ENCODE measurements around the gene HTT. TPM values are rescaled to one million over a fixed set of nuclear protein-coding genes. Genes with fewer than 3 reads are reported as not detected.

The HTT gene
- total and polyA plus RNA-seq, 12 donors, result 16.1 to 77.1 (median 47.1) TPM

DNA sequence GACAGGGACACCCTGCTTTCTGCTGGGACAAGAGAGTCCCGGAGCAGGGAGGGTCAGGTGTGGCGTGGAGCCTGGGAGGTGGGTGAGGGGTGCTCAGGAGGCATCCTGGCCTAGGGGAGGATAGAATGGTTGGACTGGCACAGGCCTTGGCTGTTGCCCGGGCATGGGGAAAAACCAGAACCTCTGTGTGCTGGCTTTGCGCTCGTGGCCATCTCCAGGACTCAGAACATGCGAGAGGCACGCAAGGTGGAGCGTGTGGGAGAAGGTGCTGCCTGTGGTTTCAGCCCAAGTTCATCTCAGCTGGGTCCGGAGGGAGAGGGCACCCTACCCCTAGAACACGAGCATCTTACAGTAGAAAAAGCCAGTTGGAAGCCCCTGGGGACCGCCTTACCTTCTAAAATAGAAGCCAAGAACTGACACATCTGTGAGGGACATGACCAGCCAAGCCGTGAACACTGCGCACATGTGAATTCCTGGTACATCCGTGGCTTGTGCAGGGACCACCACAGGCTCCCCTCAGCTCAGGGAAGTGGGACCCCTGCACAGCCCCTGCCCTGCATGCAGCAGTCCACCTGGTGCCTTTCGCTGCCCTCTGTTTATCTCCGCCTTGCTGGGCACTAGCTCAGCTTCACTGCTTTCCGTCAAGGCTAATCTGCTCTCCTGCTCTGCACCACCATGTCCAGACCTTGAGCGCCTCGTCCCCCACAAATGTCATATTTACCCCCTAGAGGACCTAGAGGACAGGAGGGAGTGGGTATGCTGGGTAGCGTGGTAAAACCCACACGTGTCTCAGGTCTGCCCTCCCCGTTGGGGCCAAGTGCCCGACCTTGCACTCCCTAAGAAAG is 187.9 kb downstream of the HTT start:
- Histone ChIP-seq H3K9me3 (replicated peaks in 1 of 3) (no peaks in the 10 kb centered on the region), H3K27me3 (no peaks in the 10 kb centered on the region), H3K36me3 (replicated peaks in 1 of 2) (no peaks in the 10 kb centered on the region), H3K27ac (no peak overlapping the region), H3K4me3 (no peak overlapping the region), H3K4me1 (replicated peaks in 1 of 2) (no peaks in the 10 kb centered on the region)
- peak in 4 of 7 donors; percentile 3 to 33 (median 11) for DNase-seq
- intact Hi-C loops (cut with DNase I), result no loop called here
- no peak for TF ChIP-seq POLR2A (IDR thresholded peaks at IDR 0.05)
- TF ChIP-seq, protein P1, sequence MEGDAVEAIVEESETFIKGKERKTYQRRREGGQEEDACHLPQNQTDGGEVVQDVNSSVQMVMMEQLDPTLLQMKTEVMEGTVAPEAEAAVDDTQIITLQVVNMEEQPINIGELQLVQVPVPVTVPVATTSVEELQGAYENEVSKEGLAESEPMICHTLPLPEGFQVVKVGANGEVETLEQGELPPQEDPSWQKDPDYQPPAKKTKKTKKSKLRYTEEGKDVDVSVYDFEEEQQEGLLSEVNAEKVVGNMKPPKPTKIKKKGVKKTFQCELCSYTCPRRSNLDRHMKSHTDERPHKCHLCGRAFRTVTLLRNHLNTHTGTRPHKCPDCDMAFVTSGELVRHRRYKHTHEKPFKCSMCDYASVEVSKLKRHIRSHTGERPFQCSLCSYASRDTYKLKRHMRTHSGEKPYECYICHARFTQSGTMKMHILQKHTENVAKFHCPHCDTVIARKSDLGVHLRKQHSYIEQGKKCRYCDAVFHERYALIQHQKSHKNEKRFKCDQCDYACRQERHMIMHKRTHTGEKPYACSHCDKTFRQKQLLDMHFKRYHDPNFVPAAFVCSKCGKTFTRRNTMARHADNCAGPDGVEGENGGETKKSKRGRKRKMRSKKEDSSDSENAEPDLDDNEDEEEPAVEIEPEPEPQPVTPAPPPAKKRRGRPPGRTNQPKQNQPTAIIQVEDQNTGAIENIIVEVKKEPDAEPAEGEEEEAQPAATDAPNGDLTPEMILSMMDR (IDR thresholded peaks at IDR 0.05), result no peak
- 76 to 88% (median 83%) methylated on average over 21 to 23 of the region's 23 CpGs for WGBS, 4 donors

DNA sequence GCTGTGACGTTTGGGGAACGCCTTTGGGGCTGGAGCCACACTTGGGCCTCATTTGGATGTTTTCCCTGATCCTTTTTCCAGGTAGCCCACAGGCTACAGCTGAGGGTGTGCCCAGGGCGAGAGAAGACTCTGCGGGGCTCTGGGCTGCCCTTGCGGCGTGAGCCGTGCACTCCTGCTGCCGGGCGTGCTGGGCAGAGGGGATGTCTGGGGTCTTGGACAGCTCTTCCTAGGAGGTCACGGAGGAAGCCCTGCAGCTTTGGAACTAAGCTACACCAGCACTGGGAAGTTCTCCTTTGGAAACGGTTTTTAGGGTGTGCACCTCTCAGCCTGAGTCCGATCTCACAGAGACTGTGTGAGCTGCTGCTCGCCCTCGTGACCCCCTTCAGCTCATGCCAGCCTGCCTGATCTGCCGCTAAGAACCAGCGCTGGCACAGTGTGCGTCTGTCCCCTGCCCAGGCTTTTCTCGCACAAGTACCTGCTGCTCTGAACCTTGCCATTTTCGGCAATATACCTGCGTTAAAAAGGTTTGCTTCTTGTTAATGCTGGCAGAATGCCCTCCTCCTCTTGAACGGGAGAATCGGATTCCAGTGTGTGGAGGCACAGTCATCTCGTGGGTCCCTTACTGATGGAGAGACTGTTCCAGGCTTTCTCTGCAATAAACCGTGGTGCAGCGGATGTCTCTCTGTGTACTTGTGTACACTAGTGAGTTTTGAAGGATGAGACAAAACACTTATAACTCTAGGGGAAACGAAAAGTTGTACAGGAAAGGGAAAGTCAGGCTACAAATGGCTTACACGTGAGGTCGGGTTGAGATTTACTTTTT is 188.8 kb downstream of the HTT start:
- peak in 4 of 7 donors; percentile 1 to 10 (median 3) for DNase-seq
- no peak overlapping the region for H3K27ac ChIP-seq
- H3K36me3 ChIP-seq (replicated peaks in 1 of 2), result no peaks in the 10 kb centered on the region
- no peaks in the 10 kb centered on the region for H3K9me3 ChIP-seq (replicated peaks in 1 of 3)
- no peaks in the 10 kb centered on the region for H3K4me1 ChIP-seq (replicated peaks in 1 of 2)
- WGBS, 4 donors, result 77 to 86% (median 83%) methylated on average over 25 to 28 of the region's 28 CpGs
- intact Hi-C loops (cut with DNase I), result no loop called here
- TF ChIP-seq, protein P1 (IDR thresholded peaks at IDR 0.05), result no peak
- TF ChIP-seq POLR2A (IDR thresholded peaks at IDR 0.05), result no peak
- no peak overlapping the region for H3K4me3 ChIP-seq
- no peaks in the 10 kb centered on the region for H3K27me3 ChIP-seq

DNA sequence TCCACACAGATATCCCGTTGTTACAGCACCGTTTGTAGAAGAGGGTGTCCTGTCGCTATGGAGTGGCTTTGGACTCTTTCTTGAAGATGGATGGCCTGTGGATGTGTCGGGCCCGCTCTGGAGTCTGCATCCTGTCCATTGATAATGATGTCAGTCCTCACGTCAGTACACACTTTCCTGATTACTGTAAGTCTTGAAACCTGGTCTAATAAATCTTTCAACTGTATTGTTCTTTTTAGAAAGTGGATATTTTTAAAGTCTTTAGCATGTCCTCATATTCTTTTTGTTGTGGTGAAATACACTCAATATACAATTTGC is 189.4 kb downstream of the HTT start:
- intact Hi-C loops (cut with DNase I), result no loop called here
- WGBS, 4 donors, result 66 to 81% (median 74%) methylated on average over 6 of the region's 6 CpGs
- Histone ChIP-seq H3K4me1 (replicated peaks in 1 of 2) (no peaks in the 10 kb centered on the region), H3K27me3 (no peaks in the 10 kb centered on the region), H3K36me3 (replicated peaks in 1 of 2) (no peaks in the 10 kb centered on the region), H3K27ac (no peak overlapping the region), H3K4me3 (no peak overlapping the region), H3K9me3 (replicated peaks in 1 of 3) (no peaks in the 10 kb centered on the region)
- TF ChIP-seq POLR2A (IDR thresholded peaks at IDR 0.05), result no peak
- TF ChIP-seq, protein P1 (IDR thresholded peaks at IDR 0.05), result no peak
- peak in 4 of 7 donors; percentile 2 to 49 (median 2) for DNase-seq

DNA sequence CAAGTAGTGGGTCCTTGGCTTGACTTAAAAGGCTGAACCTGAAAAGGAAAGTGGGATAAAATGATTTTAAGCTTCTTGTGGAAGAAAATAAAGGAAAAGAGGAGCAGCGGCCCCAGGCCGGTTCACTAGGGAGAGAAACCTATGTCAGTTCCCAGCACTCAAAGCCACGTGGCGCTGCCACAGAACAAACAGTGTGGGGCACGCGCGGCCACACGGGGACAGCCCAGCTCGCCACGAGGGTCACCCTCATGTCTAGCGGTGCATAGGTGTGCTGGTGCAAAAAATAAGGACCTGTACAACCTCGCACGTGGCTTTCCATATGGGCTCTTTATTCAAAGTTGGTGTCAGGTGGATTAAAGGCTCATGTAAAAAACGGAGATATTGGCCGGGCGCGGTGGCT is 191.6 kb downstream of the HTT start:
- H3K27me3 ChIP-seq, result no peaks in the 10 kb centered on the region
- intact Hi-C loops (cut with DNase I), result no loop called here
- H3K4me3 ChIP-seq, result no peak overlapping the region
- H3K4me1 ChIP-seq (replicated peaks in 1 of 2), result no peaks in the 10 kb centered on the region
- TF ChIP-seq POLR2A (IDR thresholded peaks at IDR 0.05), result no peak
- TF ChIP-seq, protein P1 (IDR thresholded peaks at IDR 0.05), result no peak
- DNase-seq, result peak in 2 of 7 donors; percentile 7 to 35
- H3K36me3 ChIP-seq (replicated peaks in 1 of 2), result no peaks in the 10 kb centered on the region
- 93 to 96% (median 94%) methylated on average over 17 of the region's 17 CpGs for WGBS, 4 donors
- H3K27ac ChIP-seq, result no peak overlapping the region
- no peaks in the 10 kb centered on the region for H3K9me3 ChIP-seq (replicated peaks in 1 of 3)

Measured in adrenal gland (tissue), 12 donors.